Keratinocyte (primary cell): ENCODE results near the gene ATP5F1D. TPM values are rescaled to one million over a fixed set of nuclear protein-coding genes. Genes with fewer than 3 reads are reported as not detected.
A peak's percentile ranks its signal among the peaks of the same experiment; 100 is the strongest.

Experiments used
- DNase-seq: peaks from one replicate; pipeline ENCODE4 v3.0.0-alpha.2; 2011; ENCODE audit warnings: low read depth, missing footprints, low spot score
- FAIRE-seq: peaks from 2 replicates; lab custom pipeline; 2011; peaks lifted over from hg19 to GRCh38; lab: Jason Lieb, UNC
- H2AFZ ChIP-seq: 2 replicates; pipeline ENCODE4 v1.6.0; 2012; ENCODE audit warnings: low read length, control low read depth, inconsistent platforms; ENCODE audit not compliant: control insufficient read depth
- H3K27ac ChIP-seq: 2 replicates; pipeline ENCODE4 v1.5.1; 2011; ENCODE audit warnings: low read length; ENCODE audit not compliant: control insufficient read depth, insufficient read depth
- H3K27me3 ChIP-seq: 3 replicates; pipeline ENCODE4 v1.6.0; 2011; ENCODE audit warnings: low read length; ENCODE audit not compliant: control insufficient read depth, insufficient read depth; ENCODE audit errors: extremely low read depth
- H3K36me3 ChIP-seq, 2 experiments: 2 replicates in 1 of 2; 3 replicates in 1 of 2; pipeline ENCODE4 v1.5.1; 2011; ENCODE audit warnings: low read length in 2 of 2, mild to moderate bottlenecking in 1 of 2; ENCODE audit not compliant: control insufficient read depth in 2 of 2, insufficient read depth in 2 of 2; ENCODE audit errors: extremely low read depth in 1 of 2
- H3K4me1 ChIP-seq: 3 replicates; pipeline ENCODE4 v1.5.1; 2011; ENCODE audit warnings: low read length; ENCODE audit not compliant: control insufficient read depth, insufficient read depth; ENCODE audit errors: extremely low read depth
- H3K4me2 ChIP-seq: 3 replicates; pipeline ENCODE4 v1.6.0; 2011; ENCODE audit warnings: low read depth, low read length; ENCODE audit not compliant: control insufficient read depth, insufficient read depth; ENCODE audit errors: extremely low read depth
- H3K4me3 ChIP-seq, 3 experiments: fragments of 200-600 bp in 1 of 3; sonication (generic) in 1 of 3; 2 replicates in 2 of 3; 3 replicates in 1 of 3; pipeline ENCODE4 v1.5.1; 2011 to 2016; ENCODE audit warnings: low read length in 3 of 3, mild to moderate bottlenecking in 3 of 3, control low read depth in 2 of 3, inconsistent platforms in 1 of 3, low read depth in 1 of 3, mixed read lengths in 1 of 3, mixed run types in 1 of 3, moderate library complexity in 1 of 3; ENCODE audit not compliant: control insufficient read depth in 2 of 3, insufficient read depth in 2 of 3; ENCODE audit errors: extremely low read depth in 1 of 3
- H3K79me2 ChIP-seq: 2 replicates; pipeline ENCODE4 v1.6.0; 2012; ENCODE audit warnings: low read length; ENCODE audit not compliant: control insufficient read depth, insufficient read depth
- H3K9ac ChIP-seq: 3 replicates; pipeline ENCODE4 v1.6.0; 2011; ENCODE audit warnings: low read length; ENCODE audit not compliant: control insufficient read depth, insufficient read depth; ENCODE audit errors: extremely low read depth
- H3K9me1 ChIP-seq: 3 replicates; pipeline ENCODE4 v1.6.0; 2011; ENCODE audit warnings: low read length; ENCODE audit not compliant: control insufficient read depth, insufficient read depth; ENCODE audit errors: extremely low read depth
- H3K9me3 ChIP-seq: 2 replicates; pipeline ENCODE4 v1.5.1; 2012; ENCODE audit warnings: low read depth, low read length; ENCODE audit not compliant: control insufficient read depth
- H4K20me1 ChIP-seq: 3 replicates; pipeline ENCODE4 v1.6.0; 2011; ENCODE audit warnings: low read length; ENCODE audit not compliant: control insufficient read depth, insufficient read depth; ENCODE audit errors: extremely low read depth
- EZH2 ChIP-seq: IDR thresholded peaks from one replicate; pipeline ENCODE4 v1.6.1; 2012; ENCODE audit warnings: inconsistent platforms, mild to moderate bottlenecking, low read length, moderate library complexity
- dilution Hi-C: fragments of 300-500 bp; cut with MboI; formaldehyde crosslinking; loops from one replicate; pipeline ENCODE4 v1.7.0; 2020; ENCODE audit warnings: low sequenced_read_pairs; ENCODE audit not compliant: extremely low pct_ligation_motif_present
- polyA plus RNA-seq, 5 experiments: library from polyadenylated mRNA; depleted of rRNA in 3 of 5; stranded (reverse) in 3 of 5; stranded (forward) in 1 of 5; unstranded in 1 of 5; fragments of >200 nt; gene quantifications; 1 replicate in 1 of 5; 2 replicates in 3 of 5; 3 replicates in 1 of 5; pipeline versions ENCODE4 v1.2.1 to v1.2.3, GENCODE V29; 2011 to 2012; ENCODE audit warnings: missing spikeins in 2 of 5, low read depth in 1 of 5, low replicate concordance in 1 of 5
- TF ChIP-seq, protein P1 (sequence below), 3 experiments: IDR thresholded peaks in 1 of 3; conservative IDR thresholded peaks in 1 of 3; optimal IDR thresholded peaks in 1 of 3; 2 replicates in 2 of 3; 3 replicates in 1 of 3; pipeline versions ENCODE3 to v1.5.1; 2011; ENCODE audit warnings: low read length in 3 of 3, mild to moderate bottlenecking in 3 of 3, moderate library complexity in 2 of 3, control low read depth in 1 of 3, inconsistent platforms in 1 of 3; ENCODE audit not compliant: insufficient read depth in 2 of 3; ENCODE audit errors: extremely low read depth in 1 of 3

The ATP5F1D gene
- polyA plus RNA-seq, 1 donor (not counting 4 experiments of a cell fraction or from before 2014, with no cell fraction given), result 51.3 TPM

DNA sequence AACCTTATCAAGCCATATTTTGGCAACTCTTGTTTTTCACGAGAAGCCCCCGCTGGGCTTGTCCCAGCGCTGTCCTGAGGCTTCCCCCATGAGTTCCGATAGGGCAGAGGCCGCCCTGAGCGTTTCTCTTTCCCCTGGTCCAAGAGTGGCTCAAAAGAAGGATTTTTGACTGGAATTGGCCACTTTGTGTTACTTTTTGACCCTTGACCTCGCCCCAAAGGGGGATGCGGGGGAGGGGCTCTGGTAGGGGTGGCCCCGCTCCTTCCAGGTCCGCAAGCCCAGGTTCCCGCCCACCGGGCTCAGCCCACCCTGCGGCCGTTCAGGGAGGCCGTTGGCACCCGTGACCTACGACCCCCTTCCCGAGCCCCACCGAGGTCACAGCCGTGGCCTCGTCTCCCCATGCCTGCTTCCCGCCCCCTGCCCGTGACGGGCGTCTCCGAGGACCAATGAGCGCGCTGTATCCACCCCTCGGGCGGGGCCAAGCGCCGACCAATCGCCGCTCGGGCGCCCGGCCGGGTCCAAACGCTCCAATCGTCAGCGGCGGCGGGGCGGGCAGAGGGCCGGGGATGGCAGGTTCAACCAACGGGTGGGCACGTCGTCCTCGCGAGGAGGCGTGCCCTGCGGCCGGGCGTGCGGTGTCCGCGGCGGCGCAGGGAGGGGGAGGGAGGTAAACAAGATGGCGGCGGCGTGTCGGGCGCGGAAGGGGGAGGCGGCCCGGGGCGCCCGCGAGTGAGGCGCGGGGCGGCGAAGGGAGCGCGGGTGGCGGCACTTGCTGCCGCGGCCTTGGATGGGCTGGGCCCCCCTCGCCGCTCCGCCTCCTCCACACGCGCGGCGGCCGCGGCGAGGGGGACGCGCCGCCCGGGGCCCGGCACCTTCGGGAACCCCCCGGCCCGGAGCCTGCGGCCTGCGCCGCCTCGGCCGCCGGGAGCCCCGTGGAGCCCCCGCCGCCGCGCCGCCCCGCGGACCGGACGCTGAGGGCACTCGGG is 36.1 kb upstream of the ATP5F1D start, which contains the start of gene STK11:
STK11 (plus strand) TSS at position 665 of the 986 bp plus-strand sequence. CDS start 1,136 bp downstream, outside the sequence.
- FAIRE-seq, result peak; percentile 9
- H2AFZ ChIP-seq, result peak within 1 kb of the TSS; percentile 62

DNA sequence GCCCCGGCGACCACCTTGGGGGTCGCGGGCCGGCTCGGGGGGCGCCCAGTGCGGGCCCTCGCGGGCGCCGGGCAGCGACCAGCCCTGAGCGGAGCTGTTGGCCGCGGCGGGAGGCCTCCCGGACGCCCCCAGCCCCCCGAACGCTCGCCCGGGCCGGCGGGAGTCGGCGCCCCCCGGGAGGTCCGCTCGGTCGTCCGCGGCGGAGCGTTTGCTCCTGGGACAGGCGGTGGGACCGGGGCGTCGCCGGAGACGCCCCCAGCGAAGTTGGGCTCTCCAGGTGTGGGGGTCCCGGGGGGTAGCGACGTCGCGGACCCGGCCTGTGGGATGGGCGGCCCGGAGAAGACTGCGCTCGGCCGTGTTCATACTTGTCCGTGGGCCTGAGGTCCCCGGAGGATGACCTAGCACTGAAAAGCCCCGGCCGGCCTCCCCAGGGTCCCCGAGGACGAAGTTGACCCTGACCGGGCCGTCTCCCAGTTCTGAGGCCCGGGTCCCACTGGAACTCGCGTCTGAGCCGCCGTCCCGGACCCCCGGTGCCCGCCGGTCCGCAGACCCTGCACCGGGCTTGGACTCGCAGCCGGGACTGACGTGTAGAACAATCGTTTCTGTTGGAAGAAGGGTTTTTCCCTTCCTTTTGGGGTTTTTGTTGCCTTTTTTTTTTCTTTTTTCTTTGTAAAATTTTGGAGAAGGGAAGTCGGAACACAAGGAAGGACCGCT is 35.2 kb upstream of the ATP5F1D start:
- Histone ChIP-seq H4K20me1 (peaks cover 11% of the 10 kb centered on the region), H3K9me3 (no peaks in the 10 kb centered on the region), H3K9me1 (no peaks in the 10 kb centered on the region), H3K27me3 (no peaks in the 10 kb centered on the region), H3K4me1 (peaks cover 26% of the 10 kb centered on the region), H2AFZ (no peak overlapping the region), H3K27ac (peak overlapping the region; percentile 67), H3K9ac (peak overlapping the region; percentile 81), H3K36me3 (peaks cover 3 to 8% of the 10 kb centered on the region in 2 experiments), H3K4me2 (peak overlapping the region; percentile 95), H3K79me2 (peaks cover 47% of the 10 kb centered on the region), H3K4me3 (peak overlapping the region; percentile 73 to 89 (median 79))
- DNase-seq (no peak), FAIRE-seq (no peak)
- dilution Hi-C loops, result no loop called here
- TF ChIP-seq EZH2, result no peak
- TF ChIP-seq, protein P1, sequence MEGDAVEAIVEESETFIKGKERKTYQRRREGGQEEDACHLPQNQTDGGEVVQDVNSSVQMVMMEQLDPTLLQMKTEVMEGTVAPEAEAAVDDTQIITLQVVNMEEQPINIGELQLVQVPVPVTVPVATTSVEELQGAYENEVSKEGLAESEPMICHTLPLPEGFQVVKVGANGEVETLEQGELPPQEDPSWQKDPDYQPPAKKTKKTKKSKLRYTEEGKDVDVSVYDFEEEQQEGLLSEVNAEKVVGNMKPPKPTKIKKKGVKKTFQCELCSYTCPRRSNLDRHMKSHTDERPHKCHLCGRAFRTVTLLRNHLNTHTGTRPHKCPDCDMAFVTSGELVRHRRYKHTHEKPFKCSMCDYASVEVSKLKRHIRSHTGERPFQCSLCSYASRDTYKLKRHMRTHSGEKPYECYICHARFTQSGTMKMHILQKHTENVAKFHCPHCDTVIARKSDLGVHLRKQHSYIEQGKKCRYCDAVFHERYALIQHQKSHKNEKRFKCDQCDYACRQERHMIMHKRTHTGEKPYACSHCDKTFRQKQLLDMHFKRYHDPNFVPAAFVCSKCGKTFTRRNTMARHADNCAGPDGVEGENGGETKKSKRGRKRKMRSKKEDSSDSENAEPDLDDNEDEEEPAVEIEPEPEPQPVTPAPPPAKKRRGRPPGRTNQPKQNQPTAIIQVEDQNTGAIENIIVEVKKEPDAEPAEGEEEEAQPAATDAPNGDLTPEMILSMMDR (optimal IDR thresholded peaks at IDR 0.05 in 1 of 3, IDR thresholded peaks at IDR 0.05 in 1 of 3, conservative IDR thresholded peaks at IDR 0.05 in 1 of 3; ENCODE audit: extremely low read depth in 1 of 3, insufficient read depth in 2 of 3, low read length in 3 of 3), result no peak

More for the DNA sequence above, 36.1 kb upstream of the ATP5F1D start, which contains the start of gene STK11:
- peak within 1 kb of the TSS; percentile 81 for H3K9ac ChIP-seq
- peak within 1 kb of the TSS; percentile 74 to 89 (median 79) for H3K4me3 ChIP-seq
- peak within 1 kb of the TSS; percentile 95 for H3K4me2 ChIP-seq
- no peaks in the 10 kb centered on the region for H3K27me3 ChIP-seq
- peaks cover 39% of the 10 kb centered on the region for H3K79me2 ChIP-seq
- H3K9me3 ChIP-seq, result no peaks in the 10 kb centered on the region
- peaks cover 3 to 8% of the 10 kb centered on the region in 2 experiments for H3K36me3 ChIP-seq
- H3K9me1 ChIP-seq, result no peaks in the 10 kb centered on the region
- DNase-seq, result peak; percentile 79
- H4K20me1 ChIP-seq, result peaks cover 11% of the 10 kb centered on the region
- peaks cover 23% of the 10 kb centered on the region for H3K4me1 ChIP-seq
- dilution Hi-C loops, result no loop called here
- TF ChIP-seq EZH2, result no peak
- TF ChIP-seq, protein P1 (optimal IDR thresholded peaks at IDR 0.05 in 1 of 3, IDR thresholded peaks at IDR 0.05 in 1 of 3, conservative IDR thresholded peaks at IDR 0.05 in 1 of 3; ENCODE audit: extremely low read depth in 1 of 3, insufficient read depth in 2 of 3, low read length in 3 of 3), result no peak
- peak within 1 kb of the TSS; percentile 67 for H3K27ac ChIP-seq
